Upper lobe of right lung (tissue), 1 donor: Measurements from ENCODE around the gene STK25. TPM values are rescaled to one million over a fixed set of nuclear protein-coding genes. Genes with fewer than 3 reads are reported as not detected.

ENCODE experiments used
- ATAC-seq: fragments of 200-7000 bp; cut with Tn5 transposase; one replicate; pipeline ENCODE4 v1.9.1; 2020; ENCODE audit warnings: mild to moderate bottlenecking, moderate library complexity
- DNase-seq: peaks from one replicate; pipeline ENCODE4 v3.0.0-alpha.2; 2020
- H3K27ac ChIP-seq: fragments of 200-600 bp; one replicate; pipeline ENCODE4 v1.8.0; 2022
- H3K27me3 ChIP-seq: fragments of 200-600 bp; one replicate; pipeline ENCODE4 v1.8.0; 2022; ENCODE audit warnings: mild to moderate bottlenecking
- H3K36me3 ChIP-seq: fragments of 200-600 bp; one replicate; pipeline ENCODE4 v1.8.0; 2022
- H3K4me1 ChIP-seq: fragments of 200-600 bp; one replicate; pipeline ENCODE4 v1.8.0; 2022
- H3K4me3 ChIP-seq: fragments of 200-600 bp; one replicate; pipeline ENCODE4 v1.8.0; 2022; ENCODE audit warnings: mild to moderate bottlenecking
- H3K9me3 ChIP-seq: fragments of 200-600 bp; one replicate; pipeline ENCODE4 v1.8.0; 2022
- CTCF ChIP-seq: fragments of 200-600 bp; IDR thresholded peaks from one replicate; pipeline ENCODE4 v1.8.0; 2022; ENCODE audit warnings: antibody characterized with exemption
- intact Hi-C: fragments of 100-400 bp; cut with DNase I; formaldehyde crosslinking; loops from one replicate; pipeline ENCODE4 v1.11.0; 2022
- total RNA-seq: library from RNA; stranded (reverse); fragmentation: NEBNext Ultra II Directional; extraction: Animal tissue kit (Norgen Biotek cat#: 25700); gene quantifications from one replicate; pipeline ENCODE4 v1.2.1, GENCODE V29; 2021
- donor health status: DM: no; HTN: yes; CAD: no; lungs with severe emphysema.

Gene STK25
- total RNA-seq, 1 donor from 2014 or later, result 134 TPM

- intact Hi-C loops, result no loop called here
- DNase-seq, result peak; percentile 54
- Histone ChIP-seq H3K27ac (no peak overlapping the region), H3K27me3 (no peaks in the 10 kb centered on the region), H3K4me1 (no peaks in the 10 kb centered on the region), H3K36me3 (peaks cover 25% of the 10 kb centered on the region), H3K4me3 (no peak overlapping the region), H3K9me3 (no peaks in the 10 kb centered on the region)
- ATAC-seq, result no peak
- TF ChIP-seq CTCF, result no peak
Observed at GRCh38 chr2:241483305-241483704, 25.1 kb downstream of the STK25 start.

GRCh38 chr2:241482126-241482955, 26.0 kb downstream of the STK25 start:
- DNase-seq, result no peak
- no peaks in the 10 kb centered on the region for H3K4me1 ChIP-seq
- H3K9me3 ChIP-seq, result no peaks in the 10 kb centered on the region
- no peak for ATAC-seq
- peaks cover 29% of the 10 kb centered on the region for H3K36me3 ChIP-seq
- intact Hi-C loops, result no loop called here
- no peak for TF ChIP-seq CTCF
- no peak overlapping the region for H3K27ac ChIP-seq
- no peaks in the 10 kb centered on the region for H3K27me3 ChIP-seq
- H3K4me3 ChIP-seq, result no peak overlapping the region

- Histone ChIP-seq H3K36me3 (peaks cover 24% of the 10 kb centered on the region), H3K4me3 (no peak overlapping the region), H3K4me1 (no peaks in the 10 kb centered on the region), H3K9me3 (no peaks in the 10 kb centered on the region), H3K27me3 (no peaks in the 10 kb centered on the region), H3K27ac (no peak overlapping the region)
- no peak for TF ChIP-seq CTCF
- no peak for ATAC-seq
- intact Hi-C loops, result no loop called here
- no peak for DNase-seq
Observed at GRCh38 chr2:241481687-241482086, 26.7 kb downstream of the STK25 start.

- intact Hi-C loops, result no loop called here
- no peak for TF ChIP-seq CTCF
- Histone ChIP-seq H3K4me1 (no peaks in the 10 kb centered on the region), H3K27me3 (no peaks in the 10 kb centered on the region), H3K9me3 (no peaks in the 10 kb centered on the region), H3K4me3 (no peak overlapping the region), H3K27ac (no peak overlapping the region), H3K36me3 (peaks cover 16% of the 10 kb centered on the region)
- ATAC-seq (no peak), DNase-seq (no peak)
Observed at GRCh38 chr2:241479026-241479898, 29.1 kb downstream of the STK25 start.

- Histone ChIP-seq H3K4me1 (no peaks in the 10 kb centered on the region), H3K9me3 (no peaks in the 10 kb centered on the region), H3K27ac (no peak overlapping the region), H3K36me3 (peaks cover 13% of the 10 kb centered on the region), H3K27me3 (no peaks in the 10 kb centered on the region), H3K4me3 (no peak overlapping the region)
- no peak for DNase-seq
- ATAC-seq, result no peak
- intact Hi-C loops, result no loop called here
- TF ChIP-seq CTCF, result no peak
Observed at GRCh38 chr2:241478166-241478565, 30.2 kb downstream of the STK25 start.
